ENCODE measurements around the gene ACP4. TPM values are rescaled to one million over a fixed set of nuclear protein-coding genes. Genes with fewer than 3 reads are reported as not detected.

Gene ACP4
- total RNA-seq, 1 donor: not detected

DNA sequence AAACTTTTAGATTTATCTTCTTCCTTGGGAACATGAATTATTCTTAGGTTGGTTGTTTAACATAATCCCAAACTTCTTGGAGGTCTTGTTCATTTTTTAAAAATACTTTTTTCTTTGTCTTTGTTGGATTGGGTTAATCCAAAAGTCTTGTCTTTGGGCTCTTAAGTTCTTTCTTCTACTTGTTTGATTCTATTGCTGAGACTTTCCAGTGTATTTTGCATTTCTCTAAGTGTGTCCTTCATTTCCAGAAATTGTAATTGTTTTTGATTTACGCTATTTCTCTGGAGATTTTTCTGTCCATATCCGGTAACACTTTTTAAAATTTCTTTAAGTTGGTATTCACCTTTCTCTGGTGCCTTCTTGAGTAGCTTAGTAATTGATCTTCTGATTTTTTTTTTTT is 53.0 kb downstream of the ACP4 start:
- TF ChIP-seq, protein P1, sequence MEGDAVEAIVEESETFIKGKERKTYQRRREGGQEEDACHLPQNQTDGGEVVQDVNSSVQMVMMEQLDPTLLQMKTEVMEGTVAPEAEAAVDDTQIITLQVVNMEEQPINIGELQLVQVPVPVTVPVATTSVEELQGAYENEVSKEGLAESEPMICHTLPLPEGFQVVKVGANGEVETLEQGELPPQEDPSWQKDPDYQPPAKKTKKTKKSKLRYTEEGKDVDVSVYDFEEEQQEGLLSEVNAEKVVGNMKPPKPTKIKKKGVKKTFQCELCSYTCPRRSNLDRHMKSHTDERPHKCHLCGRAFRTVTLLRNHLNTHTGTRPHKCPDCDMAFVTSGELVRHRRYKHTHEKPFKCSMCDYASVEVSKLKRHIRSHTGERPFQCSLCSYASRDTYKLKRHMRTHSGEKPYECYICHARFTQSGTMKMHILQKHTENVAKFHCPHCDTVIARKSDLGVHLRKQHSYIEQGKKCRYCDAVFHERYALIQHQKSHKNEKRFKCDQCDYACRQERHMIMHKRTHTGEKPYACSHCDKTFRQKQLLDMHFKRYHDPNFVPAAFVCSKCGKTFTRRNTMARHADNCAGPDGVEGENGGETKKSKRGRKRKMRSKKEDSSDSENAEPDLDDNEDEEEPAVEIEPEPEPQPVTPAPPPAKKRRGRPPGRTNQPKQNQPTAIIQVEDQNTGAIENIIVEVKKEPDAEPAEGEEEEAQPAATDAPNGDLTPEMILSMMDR (IDR thresholded peaks at IDR 0.05; ENCODE audit: insufficient read depth, low read length): no peak
- no peak overlapping the region for H3K4me3 ChIP-seq (ENCODE audit: low read depth, low read length)
- no peak for DNase-seq (ENCODE audit: low read depth)

DNA sequence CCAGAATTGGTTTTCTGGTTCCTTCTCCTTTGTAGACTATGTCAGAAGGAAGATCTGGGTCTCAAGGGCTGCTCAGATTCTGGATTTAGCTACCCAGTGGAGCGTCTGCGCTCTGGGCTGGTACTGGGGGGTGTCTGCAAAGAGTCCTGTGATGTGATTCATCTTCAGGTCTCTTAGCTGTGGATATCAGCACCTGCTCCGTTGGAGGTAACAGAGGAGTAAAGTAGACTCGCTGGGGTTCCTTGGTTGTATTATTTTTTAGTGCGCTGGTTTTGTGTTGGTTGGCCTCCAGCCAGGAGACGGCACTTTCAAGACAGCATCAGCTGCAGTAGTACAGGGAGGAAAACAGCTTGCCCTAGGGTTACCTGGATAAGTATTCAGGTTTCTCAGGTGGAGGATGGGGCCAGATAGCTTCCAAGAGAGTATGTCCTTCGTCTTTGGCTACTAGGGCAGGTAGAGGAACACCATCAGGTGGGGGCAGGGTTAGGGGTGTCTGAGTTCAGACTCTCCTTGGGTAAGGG is 53.5 kb downstream of the ACP4 start:
- DNase-seq (ENCODE audit: low read depth): no peak
- no peak overlapping the region for H3K4me3 ChIP-seq (ENCODE audit: low read depth, low read length)
- TF ChIP-seq, protein P1 (IDR thresholded peaks at IDR 0.05; ENCODE audit: insufficient read depth, low read length): no peak

DNA sequence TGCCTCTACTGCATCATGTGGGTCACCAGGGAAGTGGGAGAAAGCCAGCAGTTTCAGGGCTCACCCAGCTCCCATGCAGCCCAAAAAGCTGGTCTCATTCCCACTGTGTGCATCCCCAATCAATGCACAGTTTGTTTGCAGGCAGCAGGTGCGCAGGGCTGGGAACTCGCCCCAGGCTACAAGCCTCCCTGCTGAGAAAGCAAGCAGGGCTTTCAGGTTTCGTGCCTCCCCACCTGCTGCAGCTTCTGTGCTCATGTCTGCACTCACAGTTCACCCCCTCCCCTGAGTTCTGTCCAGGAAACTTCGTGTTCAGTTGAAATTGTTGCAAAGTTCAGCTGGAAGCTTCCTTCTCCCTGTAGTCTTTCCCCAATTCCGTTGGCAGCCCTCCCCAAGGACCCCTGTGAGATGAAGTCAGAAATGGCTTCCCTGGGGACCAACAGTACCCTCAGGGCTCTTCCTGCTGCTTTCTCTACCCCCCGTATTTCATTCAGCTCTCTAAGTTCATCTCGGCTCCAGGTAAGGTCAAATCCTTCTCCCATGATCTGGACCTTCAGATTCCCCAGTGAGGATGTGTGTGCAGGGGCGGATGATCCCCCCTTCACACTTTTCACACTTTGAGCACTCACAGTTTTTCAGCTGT is 54.2 kb downstream of the ACP4 start:
- H3K4me3 ChIP-seq (ENCODE audit: low read depth, low read length): no peak overlapping the region
- no peak for DNase-seq (ENCODE audit: low read depth)
- TF ChIP-seq, protein P1 (IDR thresholded peaks at IDR 0.05; ENCODE audit: insufficient read depth, low read length): no peak

Small RNA genes within 50 kb of the gene (small RNA-seq; reads per million reads assigned to genes)
- gene SNORD88A (87.8 reads per million, percentile 98 among the genes with 10 or more reads in this experiment), gene SNORD88B (not detected), gene SNORD88C (not detected)

Other genes with a start within 250 kb of the ACP4 start
- gene LRRC4B, start 222.0 kb upstream of the ACP4 start, total RNA-seq (ENCODE audit: low replicate concordance): not detected in 2 replicates
- gene SYT3, start 150.5 kb upstream of the ACP4 start, total RNA-seq (ENCODE audit: low replicate concordance): 0.09 TPM in 1 of 2 replicates, not detected in the other
- not detected in 2 replicates for gene C19orf81, start 141.0 kb upstream of the ACP4 start, total RNA-seq (ENCODE audit: low replicate concordance)
- gene SHANK1, start 70.6 kb upstream of the ACP4 start, total RNA-seq (ENCODE audit: low replicate concordance): 2.6 and 4.2 TPM in 2 replicates
- gene CLEC11A, start 67.1 kb upstream of the ACP4 start, total RNA-seq (ENCODE audit: low replicate concordance): 21.8 and 71.8 TPM in 2 replicates
- gene GPR32, start 20.0 kb upstream of the ACP4 start, total RNA-seq (ENCODE audit: low replicate concordance): not detected in 2 replicates
- not detected in 2 replicates for gene KLK1, start 33.4 kb downstream of the ACP4 start, total RNA-seq (ENCODE audit: low replicate concordance)
- not detected in 2 replicates for gene KLK15, start 43.2 kb downstream of the ACP4 start, total RNA-seq (ENCODE audit: low replicate concordance)
- gene KLK3, start 64.5 kb downstream of the ACP4 start, total RNA-seq (ENCODE audit: low replicate concordance): not detected in 2 replicates
- not detected in 2 replicates for gene KLK2, start 83.0 kb downstream of the ACP4 start, total RNA-seq (ENCODE audit: low replicate concordance)
- not detected in 2 replicates for gene KLK4, start 121.0 kb downstream of the ACP4 start, total RNA-seq (ENCODE audit: low replicate concordance)
- 0.99 TPM in 1 of 2 replicates, not detected in the other for gene KLK5, start 162.6 kb downstream of the ACP4 start, total RNA-seq (ENCODE audit: low replicate concordance)
- not detected in 2 replicates for gene KLK6, start 179.2 kb downstream of the ACP4 start, total RNA-seq (ENCODE audit: low replicate concordance)
- gene KLK7, start 193.5 kb downstream of the ACP4 start, total RNA-seq (ENCODE audit: low replicate concordance): 0.18 TPM in 1 of 2 replicates, not detected in the other
- gene KLK8, start 211.2 kb downstream of the ACP4 start, total RNA-seq (ENCODE audit: low replicate concordance): not detected in 2 replicates
- gene KLK10, start 229.3 kb downstream of the ACP4 start, total RNA-seq (ENCODE audit: low replicate concordance): 0.27 TPM in 1 of 2 replicates, not detected in the other
- gene KLK11, start 236.2 kb downstream of the ACP4 start, total RNA-seq (ENCODE audit: low replicate concordance): not detected in 2 replicates
- gene KLK12, start 244.6 kb downstream of the ACP4 start, total RNA-seq (ENCODE audit: low replicate concordance): not detected in 2 replicates

All from fibroblast of the aortic adventitia (primary cell).